GM12872 (cell line): ENCODE data around the gene MTA3.

Experiments used
- CTCF ChIP-seq: IDR thresholded peaks from 3 replicates; pipeline ENCODE4 v1.5.1; 2011; ENCODE audit warnings: low read depth, mild to moderate bottlenecking, low read length, moderate library complexity; ENCODE audit not compliant: insufficient read depth

The MTA3 gene

GRCh38 chr2:42791606-42792005 lies 223.2 kb downstream of the MTA3 start:
- no peak for TF ChIP-seq CTCF

GRCh38 chr2:42792087-42792582 lies 223.7 kb downstream of the MTA3 start:
- TF ChIP-seq CTCF, result no peak

- no peak for TF ChIP-seq CTCF
Observed at GRCh38 chr2:42792583-42793333, 224.3 kb downstream of the MTA3 start, which contains the start of gene HAAO. TSS of gene HAAO (minus strand) at chr2:42792583. CDS start at chr2:42792536, 47 bp downstream.

- TF ChIP-seq CTCF, result no peak
Observed at GRCh38 chr2:42793334-42794270, 225.2 kb downstream of the MTA3 start.

GRCh38 chr2:42794271-42795046 lies 226.0 kb downstream of the MTA3 start:
- TF ChIP-seq CTCF, result peak; percentile 83

- TF ChIP-seq CTCF, result no peak
Observed at GRCh38 chr2:42795275-42795674, 226.8 kb downstream of the MTA3 start.
